Uterus (tissue), 4 donors: Measurements from ENCODE around the gene MRPL34. TPM values are rescaled to one million over a fixed set of nuclear protein-coding genes. Genes with fewer than 3 reads are reported as not detected.
A peak's percentile ranks its signal among the peaks of the same experiment; 100 is the strongest.

ENCODE experiments used
- DNase-seq, 2 donors: peaks; one replicate each; pipeline ENCODE4 v3.0.0-alpha.2; 2019 to 2020
- H3K27ac ChIP-seq, 2 donors: fragments of 200-600 bp; sonication (generic); 1 replicate in 1 of 2; 2 replicates in 1 of 2; pipeline ENCODE4 v1.5.1; 2016 to 2018
- H3K27me3 ChIP-seq, 2 donors: fragments of 200-600 bp; sonication (generic); one replicate each; pipeline ENCODE4 v1.5.1; 2018 to 2019; ENCODE audit warnings: control low read depth in 1 of 2
- H3K36me3 ChIP-seq, 2 donors: fragments of 200-600 bp; sonication (generic); one replicate each; pipeline ENCODE4 v1.5.1; 2019; ENCODE audit warnings: control low read depth in 1 of 2
- H3K4me1 ChIP-seq, 2 donors: fragments of 200-600 bp; sonication (generic); one replicate each; pipeline ENCODE4 v1.5.1; 2018 to 2019; ENCODE audit warnings: control low read depth in 1 of 2
- H3K4me3 ChIP-seq, 2 donors: fragments of 200-600 bp; sonication (generic); 1 replicate in 1 of 2; 2 replicates in 1 of 2; pipeline ENCODE4 v1.5.1; 2018 to 2019; ENCODE audit warnings: mild to moderate bottlenecking in 1 of 2
- H3K9me3 ChIP-seq, 2 donors: fragments of 200-600 bp; sonication (generic); one replicate each; pipeline ENCODE4 v1.5.1; 2019; ENCODE audit warnings: control low read depth in 1 of 2
- CTCF ChIP-seq, 4 experiments: fragments of 200-600 bp in 2 of 4; fragments of 450-650 bp in 2 of 4; sonication (generic) in 2 of 4; IDR thresholded peaks; one replicate each; pipeline ENCODE4 v1.5.1; 2016 to 2019; ENCODE audit warnings: antibody characterized with exemption in 4 of 4, mild to moderate bottlenecking in 2 of 4, moderate library complexity in 1 of 4
- POLR2A ChIP-seq, 2 donors: fragments of 450-650 bp; IDR thresholded peaks; one replicate each; pipeline ENCODE4 v1.6.1; 2016; ENCODE audit warnings: antibody characterized with exemption in 2 of 2, mild to moderate bottlenecking in 1 of 2, moderate library complexity in 1 of 2
- intact Hi-C: fragments of 100-400 bp; cut with DNase I; formaldehyde crosslinking; loops from one replicate; pipeline ENCODE4 v1.15.1; 2023; ENCODE audit warnings: low total_unique reads
- total RNA-seq, 4 donors: library from RNA; depleted of rRNA in 3 of 4; stranded (reverse); fragments of >200 nt in 3 of 4; gene quantifications; one replicate each; pipeline versions ENCODE4 v1.1.0 to v1.2.4, GENCODE V29; 2014 to 2023
- donor health status: DM: yes; HTN: yes; CAD: no.

Gene MRPL34
- total RNA-seq, 4 donors from 2014 or later: 30.9 to 289 (median 97.2) TPM

GRCh38 chr19:17281391-17282304 lies 24.0 kb upstream of the MRPL34 start, which contains the start of gene ANKLE1:
ANKLE1 (plus strand) TSS chr19:17281901; CDS start chr19:17281921, 20 bp downstream.
- Histone ChIP-seq H3K27me3 (peaks cover 5 to 12% of the 10 kb centered on the region in 2 donors), H3K36me3 (no peaks in the 10 kb centered on the region), H3K4me3 (no peak within 1 kb of the TSS), H3K4me1 (peaks cover 0 to 13% of the 10 kb centered on the region in 2 donors), H3K9me3 (no peaks in the 10 kb centered on the region), H3K27ac (no peak within 1 kb of the TSS)
- DNase-seq: no peak
- no peak for TF ChIP-seq CTCF (IDR thresholded peaks at IDR 0.05)
- TF ChIP-seq POLR2A (IDR thresholded peaks at IDR 0.05): no peak
- intact Hi-C loops: no loop called here

GRCh38 chr19:17282488-17283125 lies 23.1 kb upstream of the MRPL34 start:
- Histone ChIP-seq H3K4me3 (no peak overlapping the region), H3K4me1 (peaks cover 0 to 13% of the 10 kb centered on the region in 2 donors), H3K27ac (no peak overlapping the region), H3K27me3 (peaks cover 5 to 12% of the 10 kb centered on the region in 2 donors), H3K9me3 (no peaks in the 10 kb centered on the region), H3K36me3 (no peaks in the 10 kb centered on the region)
- peak; percentile 86 to 95 (median 87) for TF ChIP-seq CTCF (IDR thresholded peaks at IDR 0.05)
- TF ChIP-seq POLR2A (IDR thresholded peaks at IDR 0.05): no peak
- peak; percentile 73 to 76 for DNase-seq
- intact Hi-C loops: no loop called here

DNA sequence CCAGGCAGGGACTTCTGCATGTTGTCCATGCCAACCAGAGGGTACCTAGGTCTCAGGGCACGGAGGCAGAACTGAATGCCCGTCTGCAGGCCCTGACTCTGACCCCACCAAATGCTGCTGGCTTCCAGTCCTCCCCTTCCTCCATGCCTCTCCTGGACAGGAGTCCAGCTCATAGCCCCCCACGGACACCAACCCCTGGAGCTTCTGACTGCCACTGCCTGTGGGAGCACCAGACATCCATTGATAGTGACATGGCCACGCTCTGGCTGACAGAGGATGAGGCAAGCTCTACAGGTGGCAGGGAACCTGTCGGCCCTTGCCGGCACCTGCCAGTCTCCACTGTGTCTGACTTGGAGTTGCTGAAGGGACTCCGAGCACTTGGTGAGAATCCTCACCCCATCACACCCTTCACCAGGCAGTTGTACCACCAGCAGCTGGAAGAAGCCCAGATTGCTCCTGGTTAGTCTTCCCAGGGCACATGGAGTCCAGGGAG lies 22.1 kb upstream of the MRPL34 start:
- intact Hi-C loops: no loop called here
- no peak for DNase-seq
- H3K9me3 ChIP-seq: no peaks in the 10 kb centered on the region
- no peak overlapping the region for H3K4me3 ChIP-seq
- no peak overlapping the region for H3K27ac ChIP-seq
- no peaks in the 10 kb centered on the region for H3K36me3 ChIP-seq
- H3K4me1 ChIP-seq: peaks cover 0 to 13% of the 10 kb centered on the region in 2 donors
- TF ChIP-seq CTCF (IDR thresholded peaks at IDR 0.05) (no peak), POLR2A (IDR thresholded peaks at IDR 0.05) (no peak)
- peaks cover 5 to 12% of the 10 kb centered on the region in 2 donors for H3K27me3 ChIP-seq

- H3K9me3 ChIP-seq: no peaks in the 10 kb centered on the region
- no peak overlapping the region for H3K4me3 ChIP-seq
- TF ChIP-seq POLR2A (IDR thresholded peaks at IDR 0.05): no peak
- TF ChIP-seq CTCF (IDR thresholded peaks at IDR 0.05): no peak
- no peak for DNase-seq
- no peak overlapping the region for H3K27ac ChIP-seq
- H3K27me3 ChIP-seq: peaks cover 5 to 12% of the 10 kb centered on the region in 2 donors
- H3K36me3 ChIP-seq: no peaks in the 10 kb centered on the region
- intact Hi-C loops: no loop called here
- H3K4me1 ChIP-seq: peaks cover 0 to 13% of the 10 kb centered on the region in 2 donors
Observed at GRCh38 chr19:17285415-17286135, 20.1 kb upstream of the MRPL34 start.
